ENCODE results near the gene EXOG.

GRCh38 chr3:38575279-38575843, 79.2 kb downstream of the EXOG start:
- TF ChIP-seq, protein P1, sequence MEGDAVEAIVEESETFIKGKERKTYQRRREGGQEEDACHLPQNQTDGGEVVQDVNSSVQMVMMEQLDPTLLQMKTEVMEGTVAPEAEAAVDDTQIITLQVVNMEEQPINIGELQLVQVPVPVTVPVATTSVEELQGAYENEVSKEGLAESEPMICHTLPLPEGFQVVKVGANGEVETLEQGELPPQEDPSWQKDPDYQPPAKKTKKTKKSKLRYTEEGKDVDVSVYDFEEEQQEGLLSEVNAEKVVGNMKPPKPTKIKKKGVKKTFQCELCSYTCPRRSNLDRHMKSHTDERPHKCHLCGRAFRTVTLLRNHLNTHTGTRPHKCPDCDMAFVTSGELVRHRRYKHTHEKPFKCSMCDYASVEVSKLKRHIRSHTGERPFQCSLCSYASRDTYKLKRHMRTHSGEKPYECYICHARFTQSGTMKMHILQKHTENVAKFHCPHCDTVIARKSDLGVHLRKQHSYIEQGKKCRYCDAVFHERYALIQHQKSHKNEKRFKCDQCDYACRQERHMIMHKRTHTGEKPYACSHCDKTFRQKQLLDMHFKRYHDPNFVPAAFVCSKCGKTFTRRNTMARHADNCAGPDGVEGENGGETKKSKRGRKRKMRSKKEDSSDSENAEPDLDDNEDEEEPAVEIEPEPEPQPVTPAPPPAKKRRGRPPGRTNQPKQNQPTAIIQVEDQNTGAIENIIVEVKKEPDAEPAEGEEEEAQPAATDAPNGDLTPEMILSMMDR (IDR thresholded peaks at IDR 0.05 in 2 of 3, conservative IDR thresholded peaks at IDR 0.05 in 1 of 3; ENCODE audit: borderline replicate concordance in 1 of 3, insufficient read depth in 1 of 3, low read depth in 2 of 3, low read length in 2 of 3) = no peak
- TF ChIP-seq POLR2A (IDR thresholded peaks at IDR 0.05; ENCODE audit: borderline replicate concordance, extremely low read depth, insufficient read depth, insufficient read length) = no peak
